ENCODE data around the gene SLC4A2. TPM values are rescaled to one million over a fixed set of nuclear protein-coding genes. Genes with fewer than 3 reads are reported as not detected.

The SLC4A2 gene
- total RNA-seq, 1 donor = 61.5 TPM

- H4K20me1 ChIP-seq (ENCODE audit: insufficient read depth, low read length) = peaks cover 21% of the 10 kb centered on the region
- no peaks in the 10 kb centered on the region for H3K27me3 ChIP-seq (ENCODE audit: insufficient read depth, low read length)
- no peak overlapping the region for H3K4me3 ChIP-seq (ENCODE audit: insufficient read depth, low read length)
- no peaks in the 10 kb centered on the region for H3K9me3 ChIP-seq (ENCODE audit: low read depth, low read length)
- H3K27ac ChIP-seq (ENCODE audit: low read depth, low read length) = no peak overlapping the region
- no peak overlapping the region for H2AFZ ChIP-seq (ENCODE audit: low read length)
- peaks cover 41% of the 10 kb centered on the region for H3K79me2 ChIP-seq (ENCODE audit: insufficient read depth, low read length)
- peak overlapping the region; percentile 93 for H3K4me2 ChIP-seq (ENCODE audit: insufficient read depth, low read length)
- H3K36me3 ChIP-seq (ENCODE audit: insufficient read depth, low read length) = peaks cover 26% of the 10 kb centered on the region
- peak; percentile 90 for DNase-seq (ENCODE audit: insufficient read length, low spot score, missing footprints)
- H3K4me1 ChIP-seq (ENCODE audit: insufficient read depth, low read length) = peaks cover 27% of the 10 kb centered on the region
- no peak for TF ChIP-seq CTCF (IDR thresholded peaks at IDR 0.05; ENCODE audit: extremely low read depth, low read depth, low read length)
Observed at GRCh38 chr7:151078233-151079040, 19.0 kb downstream of the SLC4A2 start.

GRCh38 chr7:151079199-151079910 lies 20.0 kb downstream of the SLC4A2 start:
- Histone ChIP-seq H3K27me3 (ENCODE audit: insufficient read depth, low read length) (no peaks in the 10 kb centered on the region), H3K27ac (ENCODE audit: low read depth, low read length) (peak overlapping the region; percentile 65), H3K9me3 (ENCODE audit: low read depth, low read length) (no peaks in the 10 kb centered on the region), H3K4me1 (ENCODE audit: insufficient read depth, low read length) (peaks cover 31% of the 10 kb centered on the region), H3K4me3 (ENCODE audit: insufficient read depth, low read length) (peak overlapping the region; percentile 95), H3K79me2 (ENCODE audit: insufficient read depth, low read length) (peaks cover 41% of the 10 kb centered on the region), H4K20me1 (ENCODE audit: insufficient read depth, low read length) (peaks cover 21% of the 10 kb centered on the region), H2AFZ (ENCODE audit: low read length) (no peak overlapping the region), H3K36me3 (ENCODE audit: insufficient read depth, low read length) (peaks cover 19% of the 10 kb centered on the region), H3K4me2 (ENCODE audit: insufficient read depth, low read length) (peak overlapping the region; percentile 93)
- DNase-seq (ENCODE audit: insufficient read length, low spot score, missing footprints) = peak; percentile 55
- TF ChIP-seq CTCF (IDR thresholded peaks at IDR 0.05; ENCODE audit: extremely low read depth, low read depth, low read length) = no peak

GRCh38 chr7:151080067-151080521 lies 20.7 kb downstream of the SLC4A2 start:
- Histone ChIP-seq H3K4me3 (ENCODE audit: insufficient read depth, low read length) (peak overlapping the region; percentile 95), H3K36me3 (ENCODE audit: insufficient read depth, low read length) (peaks cover 16% of the 10 kb centered on the region), H3K4me1 (ENCODE audit: insufficient read depth, low read length) (peaks cover 31% of the 10 kb centered on the region), H3K79me2 (ENCODE audit: insufficient read depth, low read length) (peaks cover 41% of the 10 kb centered on the region), H2AFZ (ENCODE audit: low read length) (peak overlapping the region; percentile 85), H3K4me2 (ENCODE audit: insufficient read depth, low read length) (peak overlapping the region; percentile 93), H3K9me3 (ENCODE audit: low read depth, low read length) (no peaks in the 10 kb centered on the region), H3K27me3 (ENCODE audit: insufficient read depth, low read length) (no peaks in the 10 kb centered on the region), H4K20me1 (ENCODE audit: insufficient read depth, low read length) (peaks cover 21% of the 10 kb centered on the region), H3K27ac (ENCODE audit: low read depth, low read length) (peak overlapping the region; percentile 65)
- TF ChIP-seq CTCF (IDR thresholded peaks at IDR 0.05; ENCODE audit: extremely low read depth, low read depth, low read length) = no peak
- DNase-seq (ENCODE audit: insufficient read length, low spot score, missing footprints) = peak; percentile 94

Data from osteoblast (primary cell).